Measurements from ENCODE around the gene UBE2G1.

GRCh38 chr17:4333041-4333440 is 33.4 kb downstream of the UBE2G1 start:
- no peak for TF ChIP-seq CTCF (IDR thresholded peaks at IDR 0.05; ENCODE audit: poor library complexity, severe bottlenecking)
- no peak for TF ChIP-seq POLR2AphosphoS5 (IDR thresholded peaks at IDR 0.05)
- TF ChIP-seq SMC3 (conservative IDR thresholded peaks at IDR 0.05; ENCODE audit: poor library complexity) = no peak
- TF ChIP-seq EZH2 (IDR thresholded peaks at IDR 0.05; ENCODE audit: borderline replicate concordance, insufficient read depth, low read length, poor library complexity, severe bottlenecking) = no peak
- no peak for TF ChIP-seq EP300 (conservative IDR thresholded peaks at IDR 0.05; ENCODE audit: poor library complexity, severe bottlenecking)
- TF ChIP-seq TAF1 (IDR thresholded peaks at IDR 0.05; ENCODE audit: low read depth) = no peak
- no peak for TF ChIP-seq MXI1 (conservative IDR thresholded peaks at IDR 0.05; ENCODE audit: poor library complexity, severe bottlenecking)

Data from neural cell (in vitro differentiated cells).